Effector CD4-positive, alpha-beta T cell (primary cell): ENCODE data around the gene CASP9.
"Not testable (repeated sequence)": the region's sequence is repeated elsewhere in the genome, so short reads cannot be mapped to it uniquely, and the experiment has no call there.

Experiments
- DNase-seq: peaks from one replicate; pipeline ENCODE4 v3.0.0-alpha.2; 2020

Gene CASP9

DNA sequence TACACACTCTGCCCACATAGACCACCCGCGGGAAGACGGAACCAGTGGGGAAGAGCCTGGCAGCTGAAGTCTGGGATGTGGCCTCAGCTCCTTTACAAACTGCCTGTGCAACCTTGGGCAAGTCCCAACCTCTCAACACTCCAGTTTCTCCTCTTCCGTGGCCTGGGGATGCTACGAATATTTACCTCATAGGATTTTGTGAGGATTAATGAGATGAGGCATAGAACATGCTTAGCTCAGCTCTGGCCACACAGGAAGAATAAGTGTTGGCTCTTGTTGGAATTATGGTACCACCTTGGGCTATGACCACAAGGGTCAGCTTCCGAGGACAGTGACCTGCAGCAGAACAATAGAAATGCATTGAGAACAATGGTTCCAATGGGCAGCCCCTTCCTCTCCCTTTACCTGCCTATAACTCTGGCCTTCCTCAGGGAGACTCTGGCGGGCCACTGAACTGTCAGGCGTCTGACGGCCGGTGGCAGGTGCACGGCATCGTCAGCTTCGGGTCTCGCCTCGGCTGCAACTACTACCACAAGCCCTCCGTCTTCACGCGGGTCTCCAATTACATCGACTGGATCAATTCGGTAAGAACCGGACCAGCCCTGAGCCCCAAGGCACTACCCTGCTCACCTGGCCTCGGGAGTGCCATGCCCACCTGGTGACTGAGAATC, 56.9 kb downstream of the CASP9 start:
- not testable (repeated sequence) for DNase-seq

DNA sequence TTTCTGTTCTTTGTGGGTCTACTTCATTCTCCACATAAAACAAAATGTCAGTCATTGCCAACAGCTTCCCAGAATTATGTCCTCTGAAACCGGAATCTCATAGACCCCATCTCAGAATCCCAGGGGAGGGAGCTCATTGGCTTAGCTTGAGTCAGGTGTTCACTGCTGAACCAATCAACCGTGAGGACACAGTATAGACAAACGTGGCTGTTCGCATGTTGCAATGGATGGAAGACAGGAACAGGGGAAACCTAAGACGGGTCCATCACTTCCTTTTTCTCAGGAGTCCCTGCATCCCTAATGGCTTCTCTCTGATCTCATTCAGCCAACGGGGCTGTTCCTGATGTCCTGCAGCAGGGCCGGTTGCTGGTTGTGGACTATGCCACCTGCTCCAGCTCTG, 58.3 kb downstream of the CASP9 start:
- DNase-seq, result no peak

DNA sequence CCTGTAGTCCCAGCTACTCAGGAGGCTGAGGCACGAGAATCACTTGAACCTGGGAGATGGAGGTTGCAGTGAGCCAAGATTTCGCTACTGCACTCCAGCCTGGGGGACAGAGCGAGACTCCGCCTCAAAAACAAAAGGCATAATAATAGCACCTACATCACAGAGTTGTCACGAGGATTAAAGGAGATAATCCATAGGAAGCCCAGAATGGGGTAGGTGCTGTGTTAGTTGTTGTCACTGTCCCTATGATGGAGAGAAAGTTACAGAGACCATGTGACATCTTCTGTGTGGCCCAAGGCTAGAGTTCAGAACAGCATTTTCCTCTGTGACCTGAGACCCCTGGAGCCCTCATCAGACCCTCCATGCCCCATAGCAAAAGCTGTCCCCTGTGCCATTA, 60.1 kb downstream of the CASP9 start:
- DNase-seq, result not testable (repeated sequence)

DNA sequence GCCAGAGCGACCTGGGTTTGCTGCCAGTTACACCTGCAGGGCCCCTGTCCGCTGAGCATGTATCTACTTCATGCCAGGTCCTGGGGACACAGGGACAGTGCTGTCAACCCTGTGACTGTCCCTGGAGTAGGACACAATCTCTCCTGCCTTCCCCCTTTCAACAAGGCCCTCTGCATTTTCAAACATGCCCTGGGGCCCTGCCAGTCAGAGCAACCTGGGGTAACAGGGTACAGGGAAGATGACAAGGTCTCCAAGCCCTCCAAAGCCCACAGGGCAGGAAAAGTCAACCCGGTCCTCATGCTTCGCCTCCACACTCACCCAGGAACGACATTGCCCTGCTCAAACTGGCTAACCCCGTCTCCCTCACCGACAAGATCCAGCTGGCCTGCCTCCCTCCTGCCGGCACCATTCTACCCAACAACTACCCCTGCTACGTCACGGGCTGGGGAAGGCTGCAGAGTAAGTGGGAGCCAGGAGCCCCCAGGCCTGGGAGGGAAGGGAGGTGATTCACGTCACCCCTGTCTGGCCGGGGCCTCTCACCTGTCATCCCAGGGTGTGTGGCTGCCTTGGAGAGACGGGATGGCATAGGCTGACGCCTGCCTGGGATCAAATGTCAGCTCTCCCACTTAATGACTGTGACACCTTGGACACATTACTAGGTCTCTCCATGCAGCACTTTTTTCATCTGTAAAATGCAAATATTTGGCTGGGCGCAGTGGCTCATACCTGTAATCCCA, 60.8 kb downstream of the CASP9 start:
- DNase-seq, result not testable (repeated sequence)

DNA sequence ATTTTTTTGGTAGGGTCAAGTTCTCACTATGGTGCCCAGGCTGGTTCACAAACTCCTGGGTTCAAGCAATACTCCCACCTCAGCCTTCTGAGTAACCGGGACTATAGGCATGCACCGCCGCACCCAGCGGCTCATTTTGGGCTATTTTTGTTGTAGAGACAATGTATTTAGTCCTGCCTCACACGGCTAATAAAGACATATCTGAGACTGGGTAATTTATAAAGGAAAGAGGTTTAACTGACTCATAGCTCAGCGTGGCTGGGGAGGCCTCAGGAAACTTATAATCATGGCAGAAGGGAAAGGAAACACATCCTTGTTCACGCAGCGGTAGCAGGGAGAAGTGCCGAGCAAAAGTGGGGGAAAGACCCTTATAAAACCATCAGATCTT, 63.3 kb downstream of the CASP9 start:
- no peak for DNase-seq

DNA sequence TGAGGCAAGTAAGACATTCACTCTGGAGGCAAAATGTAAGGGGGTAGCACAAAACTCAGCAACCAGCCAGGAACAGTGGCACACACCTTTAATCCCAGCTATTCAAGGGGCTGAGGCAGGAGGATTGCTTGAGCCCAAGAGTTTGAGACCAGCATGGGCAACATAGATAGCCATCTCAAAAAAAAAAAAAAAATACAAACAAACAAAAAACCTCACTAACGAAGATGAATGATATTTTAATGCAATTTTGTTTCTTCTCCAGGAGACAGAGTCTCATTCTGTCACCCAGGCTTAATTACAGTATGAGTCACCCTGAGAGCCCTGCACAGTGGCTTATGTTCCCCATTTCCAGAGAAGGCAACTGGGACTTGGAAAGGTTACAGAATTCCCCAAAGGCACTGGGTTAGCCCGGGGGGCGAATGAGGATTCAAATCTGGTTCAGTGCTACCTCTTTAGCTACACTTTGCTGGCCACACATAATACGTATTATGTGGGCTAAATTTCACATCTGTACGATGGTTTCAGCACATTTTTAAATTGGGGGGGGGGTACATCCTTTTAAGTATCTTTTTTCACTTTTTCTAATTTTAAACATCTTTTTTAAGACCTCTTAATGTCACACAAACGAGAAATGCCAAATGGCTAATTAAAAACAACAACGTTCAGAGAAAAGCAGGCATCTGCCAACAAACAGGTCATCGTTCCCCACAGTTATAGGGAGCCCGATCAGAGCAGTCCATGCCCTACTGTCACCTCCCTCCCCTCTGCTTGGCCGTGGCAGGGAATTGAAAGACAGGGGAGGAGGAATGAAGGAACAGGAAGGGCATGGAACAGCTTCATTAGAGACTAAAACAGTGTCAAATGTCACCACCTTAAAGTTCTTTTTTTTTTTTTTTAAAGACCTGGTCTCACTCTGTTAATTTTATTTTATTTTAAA, 64.0 kb downstream of the CASP9 start:
- no peak for DNase-seq

DNA sequence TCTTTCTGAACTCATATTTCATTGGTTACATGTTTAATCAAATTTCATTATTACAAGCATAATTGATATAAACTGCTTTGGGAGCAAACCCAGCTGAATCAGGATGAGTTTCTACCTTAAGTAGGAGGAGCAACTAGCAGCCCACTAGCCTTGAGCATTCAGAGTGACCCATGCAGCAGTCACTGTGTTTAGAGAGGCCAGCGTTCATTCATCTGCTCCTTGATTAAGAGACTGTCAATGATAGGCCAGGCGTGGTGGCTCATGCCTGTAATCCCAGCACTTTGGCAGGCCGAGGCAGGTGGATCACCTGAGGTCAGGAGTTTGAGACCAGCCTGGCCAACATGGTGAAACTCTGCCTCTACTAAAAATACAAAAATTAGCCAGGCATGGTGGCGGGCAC, 65.6 kb downstream of the CASP9 start:
- DNase-seq, result not testable (repeated sequence)

DNA sequence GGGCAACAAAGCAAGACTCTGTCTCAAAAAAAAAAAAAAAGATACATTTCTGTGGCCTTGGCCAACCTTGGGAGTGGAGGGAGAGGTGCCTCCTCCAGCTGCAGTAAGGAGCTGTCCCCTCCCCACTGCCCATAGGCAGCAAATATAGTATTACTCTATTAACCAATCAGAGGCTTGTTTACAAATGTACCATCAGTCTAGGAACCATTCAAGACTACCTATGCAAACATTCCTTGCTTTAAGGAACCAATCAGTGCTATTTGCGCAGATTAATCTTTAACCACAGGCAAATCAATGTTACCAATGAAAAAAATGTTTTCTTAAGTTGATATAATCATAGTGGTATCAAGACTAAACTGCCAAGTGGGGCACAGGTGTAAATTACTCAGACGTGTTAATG, 66.4 kb downstream of the CASP9 start:
- no peak for DNase-seq

DNA sequence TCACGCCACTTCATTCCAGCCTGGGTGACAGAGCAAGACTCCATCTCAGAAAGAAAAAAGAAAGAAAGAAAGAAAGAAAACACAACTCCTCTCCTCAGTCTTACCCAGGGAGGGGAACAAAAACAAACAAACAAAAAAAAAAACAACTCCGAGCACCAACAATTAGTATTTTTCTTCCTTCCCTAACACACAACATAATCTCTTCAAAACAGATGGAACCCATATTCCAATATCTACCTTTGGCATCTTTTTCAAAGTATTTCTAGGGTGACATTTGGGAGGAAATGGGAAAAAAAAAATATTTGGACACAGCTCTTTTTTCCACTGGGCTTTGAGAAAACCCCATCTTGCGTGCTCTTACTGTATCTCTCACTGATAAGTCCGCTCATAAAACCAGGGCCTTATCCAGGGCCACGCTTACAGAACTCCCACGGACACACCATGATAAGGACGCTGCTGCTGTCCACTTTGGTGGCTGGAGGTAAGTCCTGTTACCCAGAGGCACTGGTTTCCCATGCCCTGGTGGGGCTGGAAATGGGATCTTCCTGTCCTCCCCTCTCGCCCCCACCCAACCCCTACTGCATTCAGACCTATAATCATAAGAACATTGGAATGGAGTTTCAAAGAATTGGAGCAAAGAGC, 67.6 kb downstream of the CASP9 start, which contains the start of gene CELA2A:
Gene CELA2A, plus strand, starts transcription at position 420 of the 642 bp plus-strand sequence. Its CDS starts 22 bp downstream, at position 442.
- DNase-seq, result no peak

DNA sequence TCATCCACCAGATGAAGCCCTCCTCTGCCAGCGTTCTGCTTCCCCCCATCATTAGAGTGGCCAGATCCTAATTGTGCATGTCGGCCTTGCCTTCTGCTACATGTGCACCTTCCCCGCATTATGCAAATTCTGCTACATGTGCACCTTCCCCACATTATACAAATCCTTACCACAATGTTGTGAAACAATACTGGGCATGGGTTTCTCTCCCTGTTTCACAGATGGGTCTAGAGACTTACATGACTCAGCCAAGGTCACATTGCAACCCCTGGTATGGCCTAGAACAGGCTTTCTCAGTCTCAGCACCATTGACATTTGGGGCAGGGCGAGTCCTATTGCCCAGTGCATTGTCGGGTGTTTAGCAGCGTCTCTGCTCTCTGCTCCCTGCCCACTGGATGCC, 68.5 kb downstream of the CASP9 start:
- no peak for DNase-seq

DNA sequence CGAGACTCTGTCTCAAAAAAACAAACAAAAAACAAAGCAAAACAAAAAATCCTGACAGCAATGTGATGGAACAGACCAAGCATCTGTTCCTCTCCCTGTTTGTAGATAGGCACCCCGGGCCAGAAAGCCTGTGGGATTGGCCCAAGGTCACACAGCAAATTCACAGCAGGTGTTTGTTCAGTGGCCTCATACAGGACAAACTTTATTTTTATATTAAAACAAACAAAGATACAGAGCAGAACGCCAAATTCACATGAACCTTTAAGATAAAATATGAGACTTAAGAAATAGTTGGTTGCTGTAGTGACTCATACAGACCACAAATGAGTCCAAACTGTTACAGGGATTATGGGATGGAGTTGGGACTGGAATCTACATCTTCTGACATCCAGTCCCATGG, 69.8 kb downstream of the CASP9 start:
- DNase-seq, result no peak

DNA sequence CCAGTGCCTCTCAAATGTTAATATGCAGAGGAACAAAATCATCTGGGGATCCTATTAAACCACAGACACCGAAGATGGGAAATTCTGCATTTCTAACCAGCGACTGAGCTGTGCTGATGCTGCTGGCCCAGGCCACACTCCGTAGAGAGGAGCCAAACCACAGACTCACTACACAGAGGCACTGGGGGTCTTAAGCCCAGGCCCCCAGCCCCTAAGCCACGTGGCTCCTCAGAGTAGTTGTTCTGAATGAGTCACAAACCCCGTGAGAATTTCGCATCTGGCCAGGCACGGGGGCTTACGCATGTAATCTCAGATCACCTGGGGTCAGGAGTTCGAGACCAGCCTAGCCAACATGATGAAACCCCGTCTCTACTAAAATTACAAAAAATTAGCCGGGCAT, 70.3 kb downstream of the CASP9 start:
- no peak for DNase-seq

DNA sequence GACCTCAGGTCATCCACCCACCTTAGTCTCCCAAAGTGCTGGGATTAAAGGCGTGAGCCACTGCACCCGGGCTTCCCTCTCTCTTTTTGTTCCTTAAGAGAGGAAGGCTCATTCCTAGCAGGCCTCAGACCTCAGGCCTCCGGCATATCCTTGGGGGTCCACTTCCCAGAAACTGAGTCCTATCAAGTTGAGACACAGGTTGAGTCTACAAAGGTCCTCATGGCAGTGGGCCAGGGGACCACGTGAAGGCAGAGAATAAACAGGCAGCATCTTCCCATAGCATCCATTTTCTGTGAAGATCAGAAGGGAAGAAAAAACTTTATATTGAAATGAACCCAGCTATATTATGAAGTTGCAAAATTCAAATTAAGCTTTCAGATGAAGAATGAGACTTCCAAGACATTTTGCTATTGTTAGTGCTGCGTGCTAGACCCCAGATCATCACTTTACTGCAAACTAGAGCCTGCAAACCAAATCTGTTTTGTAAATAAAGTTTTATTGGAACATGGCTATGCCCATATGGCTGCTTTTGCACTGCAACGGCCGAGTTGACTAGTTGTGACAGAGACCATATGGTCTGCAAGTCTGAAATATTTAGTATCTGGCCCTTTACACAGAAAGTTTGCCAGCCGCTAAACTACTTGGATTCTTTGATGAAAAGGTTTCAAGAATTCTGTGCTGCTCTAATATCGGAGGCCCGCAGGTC, 71.0 kb downstream of the CASP9 start:
- no peak for DNase-seq

DNA sequence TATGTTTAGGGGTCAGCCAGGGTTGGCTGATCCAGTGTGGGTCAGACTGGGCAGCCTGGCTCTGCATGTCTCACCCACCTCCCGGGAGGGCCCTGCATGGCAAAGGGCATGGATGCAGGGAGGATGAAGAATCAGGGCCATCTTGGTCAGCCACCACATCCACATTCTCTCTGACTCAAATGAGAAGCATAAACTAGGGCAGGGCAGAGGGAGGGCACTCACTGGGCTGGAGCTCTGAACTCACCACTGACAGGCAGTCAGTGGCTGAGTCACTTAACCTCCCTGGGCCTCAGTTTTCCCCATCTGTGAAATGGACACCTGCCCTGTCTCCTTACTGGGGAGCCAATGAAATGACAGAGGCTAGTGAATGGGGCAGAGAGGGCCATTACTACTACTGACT, 71.8 kb downstream of the CASP9 start:
- no peak for DNase-seq

DNA sequence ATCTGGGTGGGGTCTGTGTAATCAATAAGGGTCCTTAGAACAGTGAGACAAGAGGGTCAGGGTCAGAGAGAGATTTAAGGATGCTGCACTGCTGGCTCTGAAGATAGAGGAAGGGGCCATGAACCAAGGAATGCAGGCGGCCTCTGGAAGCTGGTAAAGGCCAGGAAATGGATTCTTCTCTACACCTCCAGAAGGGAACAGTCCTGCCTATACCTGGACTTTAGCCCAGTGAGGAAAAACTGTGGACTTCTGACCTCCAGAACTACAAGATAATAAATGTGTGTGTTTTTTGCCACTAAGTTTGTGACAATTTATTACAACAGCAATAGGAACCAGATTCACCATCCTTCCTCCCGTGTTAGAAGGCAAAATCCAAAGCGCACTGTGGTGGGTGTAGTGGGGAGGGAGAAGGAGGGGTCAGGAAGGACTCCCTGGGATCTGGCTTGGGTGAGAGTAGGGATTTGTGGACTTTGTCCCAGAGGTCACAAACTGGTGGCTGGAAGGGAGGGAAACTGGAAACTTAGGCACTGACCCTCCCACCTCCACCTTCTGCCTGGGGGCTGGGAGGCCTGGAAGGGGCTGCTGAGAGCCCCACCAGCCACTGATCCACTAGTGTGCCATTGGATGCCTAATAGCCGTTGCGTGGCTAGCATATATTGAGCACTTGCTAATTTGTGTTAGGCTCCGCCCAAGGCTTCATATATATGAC, 72.8 kb downstream of the CASP9 start:
- DNase-seq, result no peak

DNA sequence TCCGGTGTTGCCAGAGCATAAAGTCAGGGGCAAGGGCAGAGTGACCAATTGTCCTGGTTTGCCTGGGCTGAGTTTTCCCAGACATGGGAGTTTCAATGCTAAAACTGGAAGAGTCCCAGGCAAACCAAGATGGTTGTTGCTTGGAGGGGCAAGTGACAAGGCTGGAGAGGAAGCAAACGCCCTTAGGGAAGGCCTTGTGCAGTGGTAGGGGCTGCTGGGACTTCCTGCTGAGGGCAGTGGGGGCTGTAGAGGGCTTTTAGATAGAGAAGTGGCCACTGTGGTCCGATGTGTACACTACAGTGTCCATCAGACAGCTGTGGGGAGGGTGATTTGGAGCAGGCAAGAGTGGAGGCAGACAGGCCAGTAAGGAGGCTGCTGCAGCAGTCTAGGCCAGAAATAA, 74.4 kb downstream of the CASP9 start:
- DNase-seq, result no peak

DNA sequence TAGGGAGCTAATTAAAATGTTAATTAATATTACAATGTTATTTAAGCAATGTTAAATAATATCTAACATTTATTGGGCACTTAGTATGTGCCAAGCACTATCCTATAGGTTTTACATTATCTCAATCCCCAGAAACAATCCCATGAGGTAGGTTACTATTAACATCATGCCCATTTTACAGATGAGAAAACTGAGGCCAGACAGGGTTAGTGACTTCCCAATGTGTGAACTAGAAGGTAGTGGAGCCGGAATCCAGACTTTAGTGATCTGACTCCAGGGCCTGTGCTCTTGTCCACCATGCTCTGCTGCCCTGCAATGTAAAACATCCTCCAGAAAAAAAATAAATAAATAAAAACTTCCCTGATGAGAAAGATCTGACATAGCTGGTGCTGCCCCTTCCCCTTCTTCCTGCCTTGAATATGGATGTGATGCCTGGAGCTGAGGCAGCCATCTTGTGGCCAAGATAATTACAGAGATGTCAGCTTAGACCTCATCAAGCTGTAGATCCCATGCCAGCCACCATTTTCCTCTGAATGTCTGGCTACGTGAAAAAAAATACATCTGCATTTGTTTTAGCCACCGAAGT, 75.0 kb downstream of the CASP9 start:
- no peak for DNase-seq

DNA sequence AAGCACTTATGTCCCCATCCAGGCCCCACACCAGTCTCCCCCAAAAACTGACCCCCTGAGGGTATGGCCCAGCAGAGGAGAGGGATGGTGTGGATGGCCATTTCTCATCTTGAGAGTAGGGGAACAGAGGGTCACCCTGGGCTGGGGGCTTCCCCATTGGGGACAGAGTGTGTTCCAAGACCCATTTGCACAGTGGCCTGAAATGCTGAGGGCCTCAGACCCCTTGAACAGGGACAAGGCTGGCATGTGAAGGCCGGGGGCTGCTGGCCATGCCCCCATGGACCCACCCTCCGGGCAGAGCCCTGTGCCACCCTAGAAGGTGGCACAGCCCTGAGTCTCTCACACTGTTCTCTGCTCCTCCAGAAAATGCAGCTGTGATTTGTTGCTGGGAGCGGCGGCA, 77.8 kb downstream of the CASP9 start:
- DNase-seq, result no peak

DNA sequence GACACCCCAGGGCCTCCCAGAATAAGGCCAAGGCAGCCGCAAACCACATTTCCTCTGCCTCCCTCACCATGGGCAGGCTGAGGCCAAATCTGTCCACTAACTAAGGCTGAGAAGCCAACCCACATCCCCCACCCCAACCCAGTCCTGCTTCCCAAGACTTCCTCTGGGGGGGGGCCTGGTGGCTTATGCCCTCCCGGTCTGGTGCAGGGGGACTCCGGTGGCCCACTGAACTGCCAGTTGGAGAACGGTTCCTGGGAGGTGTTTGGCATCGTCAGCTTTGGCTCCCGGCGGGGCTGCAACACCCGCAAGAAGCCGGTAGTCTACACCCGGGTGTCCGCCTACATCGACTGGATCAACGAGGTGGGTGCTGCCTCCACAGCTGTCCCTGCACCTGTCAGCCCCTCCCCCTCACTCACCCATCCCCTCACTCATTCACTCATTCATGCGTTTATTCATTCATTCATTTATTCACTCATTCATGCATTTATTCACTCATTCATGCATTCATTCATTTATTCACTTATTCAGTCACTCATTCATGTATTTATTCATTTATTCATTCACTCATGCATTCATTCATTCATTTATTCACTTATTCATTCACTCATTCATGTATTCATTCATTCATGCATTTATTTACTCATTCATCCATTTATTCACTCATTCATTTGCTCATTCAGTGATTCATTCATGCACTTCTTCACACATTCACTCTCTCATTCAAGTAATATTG, 78.5 kb downstream of the CASP9 start:
- no peak for DNase-seq
